ENCODE measurements around the gene MYL9.

GRCh38 chr20:36499211-36499610 lies 42.1 kb upstream of the MYL9 start:
- no peak for TF ChIP-seq EZH2 (IDR thresholded peaks at IDR 0.05; ENCODE audit: insufficient read depth, poor library complexity, severe bottlenecking)
- TF ChIP-seq EZH2phosphoT487 (IDR thresholded peaks at IDR 0.05; ENCODE audit: insufficient read depth, low read depth) = no peak

Measured in GM23248 (cell line).